IPS DF 6.9 (cell line): ENCODE data around the gene ACER1.

Experiments
- DNase-seq: peaks from one replicate; pipeline ENCODE4 v3.0.0-alpha.2; 2013; ENCODE audit warnings: low read depth, low spot score
- H3K27ac ChIP-seq: one replicate; pipeline ENCODE4 v1.5.1; 2013; ENCODE audit warnings: low read length, control low read depth
- H3K27me3 ChIP-seq: 2 replicates; pipeline ENCODE4 v1.6.1; 2013; ENCODE audit warnings: mild to moderate bottlenecking, low read length; ENCODE audit not compliant: control insufficient read depth, insufficient read depth
- H3K36me3 ChIP-seq: 2 replicates; pipeline ENCODE4 v1.6.1; 2013; ENCODE audit warnings: low read length; ENCODE audit not compliant: control insufficient read depth, insufficient read depth
- H3K4me1 ChIP-seq: 2 replicates; pipeline ENCODE4 v1.6.1; 2013; ENCODE audit warnings: low read length; ENCODE audit not compliant: control insufficient read depth, insufficient read depth
- H3K4me3 ChIP-seq: 2 replicates; pipeline ENCODE4 v1.5.1; 2013; ENCODE audit warnings: mild to moderate bottlenecking, low read length
- H3K9me3 ChIP-seq: 2 replicates; pipeline ENCODE4 v1.6.1; 2013; ENCODE audit warnings: low read length, inconsistent platforms; ENCODE audit not compliant: control insufficient read depth, insufficient read depth
- WGBS: extraction: QIAGEN DNeasy Blood & Tissue Kit; methylation state at CpG from one replicate; pipeline ENCODE4 v1.1.7; 2013; ENCODE audit warnings: mixed read lengths, missing lambda C conversion rate; ENCODE audit not compliant: insufficient read length, insufficient coverage; 5-methylcytosine and 5-hydroxymethylcytosine counted together

The ACER1 gene

DNA sequence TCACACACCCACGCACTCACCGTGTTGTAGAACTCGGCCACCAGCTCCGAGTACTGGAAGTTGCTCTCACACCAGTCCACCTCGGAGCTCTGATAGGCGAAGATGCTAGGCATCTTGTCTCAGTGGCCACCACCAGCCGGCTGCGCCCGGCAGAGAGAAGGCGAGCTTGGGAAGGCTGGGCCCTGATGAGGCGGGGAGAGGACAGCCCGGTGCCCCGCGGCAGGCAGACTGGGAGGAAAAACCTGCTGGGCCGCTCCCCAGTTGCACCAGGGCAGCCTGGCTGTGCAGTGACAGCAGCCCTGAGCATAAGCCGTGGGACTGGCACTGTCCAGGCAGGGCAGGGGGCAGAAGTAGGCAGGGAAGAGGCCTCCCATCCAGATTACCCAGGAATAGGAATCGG lies at the start of gene ACER1:
TSS of gene ACER1 (minus strand) at position 174 of the 400 bp plus-strand sequence. CDS start at position 113, 61 bp downstream.
- Histone ChIP-seq H3K9me3 (no peaks in the 10 kb centered on the region), H3K4me1 (no peaks in the 10 kb centered on the region), H3K27ac (no peak within 1 kb of the TSS), H3K27me3 (no peaks in the 10 kb centered on the region), H3K36me3 (no peaks in the 10 kb centered on the region), H3K4me3 (no peak within 1 kb of the TSS)
- DNase-seq: no peak
- no CpG with 5 or more reads among the region's 17 CpGs for WGBS

- H3K36me3 ChIP-seq: peaks cover 46% of the 10 kb centered on the region
- H3K4me1 ChIP-seq: no peaks in the 10 kb centered on the region
Measured at GRCh38 chr19:6383188-6383587, 49.8 kb upstream of the ACER1 start.

DNA sequence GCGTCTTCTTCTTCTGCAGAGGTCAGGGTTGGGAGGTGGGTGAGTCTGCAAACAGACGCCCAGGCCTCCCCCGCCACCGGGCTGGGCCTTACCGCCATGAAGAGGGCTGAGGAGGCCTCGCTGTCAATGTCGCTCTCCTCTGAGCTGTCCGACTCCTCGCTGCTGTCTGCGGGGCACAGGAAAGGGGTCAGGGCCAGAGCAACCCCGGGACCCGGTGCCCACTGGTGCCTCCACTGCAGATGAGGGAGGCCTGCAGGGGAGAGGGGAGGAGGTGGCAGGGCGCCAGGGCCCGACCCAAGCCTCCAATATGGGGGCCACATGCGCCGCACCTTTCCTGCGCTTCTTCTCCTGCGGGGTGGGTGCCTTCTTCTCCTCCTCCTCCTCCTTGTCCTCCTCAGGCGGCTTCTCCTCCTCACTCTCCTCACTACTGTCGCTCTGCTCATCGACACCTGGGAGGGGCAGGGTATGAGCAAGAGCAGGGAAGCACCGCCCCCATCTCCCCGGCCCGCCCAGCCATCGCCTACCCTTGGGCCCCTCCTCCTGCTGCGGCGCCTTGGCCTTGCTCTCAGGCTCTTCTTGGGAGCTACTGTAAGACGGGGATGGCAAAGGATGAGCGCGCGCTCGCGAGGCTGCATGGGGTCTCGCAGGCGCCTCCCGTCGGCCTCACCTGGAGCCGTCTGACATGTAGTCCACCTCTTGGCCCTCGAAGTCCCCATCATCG lies 47.8 kb upstream of the ACER1 start:
- H3K9me3 ChIP-seq: no peaks in the 10 kb centered on the region; the same call in 1 of the 2 replicates
- H3K4me3 ChIP-seq: no peak overlapping the region
- WGBS: no CpG with 5 or more reads among the region's 40 CpGs
- peaks cover 36% of the 10 kb centered on the region for H3K36me3 ChIP-seq
- DNase-seq: no peak
- no peak overlapping the region for H3K27ac ChIP-seq
- H3K27me3 ChIP-seq: no peaks in the 10 kb centered on the region
- no peaks in the 10 kb centered on the region for H3K4me1 ChIP-seq

More at GRCh38 chr19:6383188-6383587, 49.8 kb upstream of the ACER1 start:
- H3K9me3 ChIP-seq: no peaks in the 10 kb centered on the region; the same call in 1 of the 2 replicates
- no CpG with 5 or more reads among the region's 19 CpGs for WGBS
- no peak overlapping the region for H3K27ac ChIP-seq
- H3K4me3 ChIP-seq: no peak overlapping the region
- DNase-seq: no peak
- H3K27me3 ChIP-seq: no peaks in the 10 kb centered on the region

GRCh38 chr19:6379744-6380143 lies 46.3 kb upstream of the ACER1 start:
- DNase-seq: no peak
- Histone ChIP-seq H3K4me3 (no peak overlapping the region), H3K36me3 (peaks cover 40% of the 10 kb centered on the region), H3K4me1 (no peaks in the 10 kb centered on the region; the same call in 1 of the 2 replicates), H3K27me3 (no peaks in the 10 kb centered on the region), H3K9me3 (no peaks in the 10 kb centered on the region; the same call in 1 of the 2 replicates), H3K27ac (no peak overlapping the region)
- WGBS: no CpG with 5 or more reads among the region's 3 CpGs

DNA sequence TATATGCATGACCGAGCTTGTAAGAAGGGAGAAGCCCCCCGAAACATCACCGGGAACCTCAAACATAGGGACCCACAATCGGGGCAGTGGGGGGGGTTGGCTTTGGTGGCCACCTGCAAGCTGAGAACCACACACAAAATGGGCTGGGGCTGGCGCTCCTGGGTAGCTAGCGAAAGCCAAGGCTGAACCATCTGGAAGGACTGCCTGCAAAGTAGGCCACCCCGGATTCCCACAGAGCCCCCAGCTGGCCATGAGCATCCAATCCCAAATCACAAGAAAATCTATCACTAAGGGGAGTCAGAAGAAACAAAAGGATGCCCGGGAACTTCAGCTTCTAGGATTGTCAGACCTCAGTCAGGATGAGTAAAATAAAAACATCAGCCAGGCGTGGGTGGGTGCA lies 45.1 kb upstream of the ACER1 start:
- peaks cover 2% of the 10 kb centered on the region for H3K4me1 ChIP-seq
- no peak overlapping the region for H3K4me3 ChIP-seq
- no peaks in the 10 kb centered on the region for H3K27me3 ChIP-seq
- WGBS: no CpG with 5 or more reads among the region's 9 CpGs
- no peak for DNase-seq
- H3K9me3 ChIP-seq: no peaks in the 10 kb centered on the region; the same call in 1 of the 2 replicates
- H3K27ac ChIP-seq: no peak overlapping the region
- peaks cover 41% of the 10 kb centered on the region for H3K36me3 ChIP-seq

- Histone ChIP-seq H3K36me3 (peaks cover 37% of the 10 kb centered on the region), H3K4me3 (no peak overlapping the region), H3K4me1 (peaks cover 2% of the 10 kb centered on the region), H3K27ac (no peak overlapping the region), H3K27me3 (no peaks in the 10 kb centered on the region), H3K9me3 (no peaks in the 10 kb centered on the region; the same call in 1 of the 2 replicates)
- no peak for DNase-seq
- WGBS: no CpG with 5 or more reads among the region's 6 CpGs
Measured at GRCh38 chr19:6378041-6378440, 44.6 kb upstream of the ACER1 start.

DNA sequence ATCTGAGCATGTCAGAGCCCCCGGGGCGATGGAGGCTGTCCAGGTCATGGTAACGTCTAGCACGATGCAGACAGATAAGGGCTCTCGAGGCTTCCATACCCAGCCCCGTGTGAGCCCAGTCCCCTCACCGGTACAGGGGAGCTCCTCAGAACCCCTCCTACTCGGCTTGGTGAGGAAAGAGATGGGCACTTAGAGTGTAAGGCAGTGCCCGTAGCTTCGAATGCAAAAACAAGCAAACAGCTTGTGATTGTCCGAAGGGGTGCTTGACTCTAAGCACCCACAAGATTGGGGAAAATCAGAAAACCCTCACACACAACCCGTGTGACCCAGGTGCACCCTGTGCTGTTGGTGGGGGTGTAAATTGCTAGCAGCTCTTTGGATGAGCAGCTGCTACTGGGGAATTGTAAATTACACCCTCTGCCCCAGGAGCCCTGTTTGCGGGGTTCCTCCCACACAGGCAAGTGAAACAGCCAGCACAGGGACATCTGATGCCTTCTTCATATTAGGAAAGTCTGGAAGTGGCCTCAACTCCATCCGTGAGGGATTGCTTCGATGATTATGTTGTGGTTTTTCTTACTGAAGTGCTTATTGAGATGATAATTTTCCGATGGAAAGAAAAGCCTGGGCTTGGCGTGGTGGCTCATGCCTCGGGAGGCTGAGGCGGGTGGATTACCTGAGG lies 43.2 kb upstream of the ACER1 start:
- peaks cover 29% of the 10 kb centered on the region for H3K36me3 ChIP-seq
- no peak for DNase-seq
- H3K27me3 ChIP-seq: no peaks in the 10 kb centered on the region
- WGBS: no CpG with 5 or more reads among the region's 19 CpGs
- no peak overlapping the region for H3K4me3 ChIP-seq
- H3K9me3 ChIP-seq: no peaks in the 10 kb centered on the region; the same call in 1 of the 2 replicates
- no peak overlapping the region for H3K27ac ChIP-seq
- peaks cover 2% of the 10 kb centered on the region for H3K4me1 ChIP-seq

GRCh38 chr19:6375411-6376010 lies 42.1 kb upstream of the ACER1 start, which contains the start of gene PSPN:
Gene PSPN, minus strand, starts transcription at chr19:6375933. Its CDS starts 84 bp downstream, at chr19:6375849.
- no CpG with 5 or more reads among the region's 25 CpGs for WGBS
- H3K4me3 ChIP-seq: no peak within 1 kb of the TSS

GRCh38 chr19:6374711-6375410 lies 41.4 kb upstream of the ACER1 start:
- no peak for DNase-seq
- Histone ChIP-seq H3K4me1 (peaks cover 2% of the 10 kb centered on the region), H3K36me3 (peaks cover 11% of the 10 kb centered on the region), H3K9me3 (no peaks in the 10 kb centered on the region; the same call in 1 of the 2 replicates), H3K27me3 (no peaks in the 10 kb centered on the region), H3K27ac (no peak overlapping the region), H3K4me3 (no peak overlapping the region)
- no CpG with 5 or more reads among the region's 29 CpGs for WGBS

More at GRCh38 chr19:6375411-6376010, 42.1 kb upstream of the ACER1 start, which contains the start of gene PSPN:
- H3K36me3 ChIP-seq: peaks cover 18% of the 10 kb centered on the region
- H3K27ac ChIP-seq: no peak within 1 kb of the TSS
- H3K9me3 ChIP-seq: no peaks in the 10 kb centered on the region; the same call in 1 of the 2 replicates
- no peaks in the 10 kb centered on the region for H3K27me3 ChIP-seq
- no peak for DNase-seq
- H3K4me1 ChIP-seq: peaks cover 2% of the 10 kb centered on the region
